Lung (tissue), 12 donors: ENCODE results near the gene CRIP3. TPM values are rescaled to one million over a fixed set of nuclear protein-coding genes. Genes with fewer than 3 reads are reported as not detected.

Experiments
- ATAC-seq: fragments of 200-7000 bp; cut with Tn5 transposase; one replicate; pipeline ENCODE4 v1.9.1; 2020; ENCODE audit warnings: moderate number of reproducible peaks; ENCODE audit not compliant: insufficient read depth, low FRiP score
- DNase-seq, 3 donors: peaks; one replicate each; pipeline ENCODE4 v3.0.0-alpha.2; 2013 to 2017
- H3K27ac ChIP-seq, 2 donors: one replicate each; pipeline ENCODE4 v1.5.1; 2013; ENCODE audit warnings: mild to moderate bottlenecking in 2 of 2, moderate library complexity in 2 of 2, control low read depth in 1 of 2, inconsistent platforms in 1 of 2, low read depth in 1 of 2, low read length in 1 of 2
- H3K27me3 ChIP-seq, 3 donors: one replicate each; pipeline ENCODE4 v1.5.1; 2013; ENCODE audit warnings: low read length in 2 of 3; ENCODE audit not compliant: control insufficient read depth in 3 of 3, insufficient read depth in 3 of 3
- H3K36me3 ChIP-seq, 4 donors: one replicate each; pipeline ENCODE4 v1.5.1; 2013; ENCODE audit warnings: low read length in 4 of 4, mild to moderate bottlenecking in 1 of 4, moderate library complexity in 1 of 4; ENCODE audit not compliant: control insufficient read depth in 4 of 4, insufficient read depth in 4 of 4
- H3K4me1 ChIP-seq, 5 donors: one replicate each; pipeline ENCODE4 v1.5.1; 2013; ENCODE audit warnings: low read length in 5 of 5, mild to moderate bottlenecking in 2 of 5, moderate library complexity in 1 of 5; ENCODE audit not compliant: control insufficient read depth in 5 of 5, insufficient read depth in 5 of 5
- H3K4me3 ChIP-seq: one replicate; pipeline ENCODE4 v1.5.1; 2013; ENCODE audit warnings: mild to moderate bottlenecking, control low read depth, moderate library complexity
- H3K9ac ChIP-seq, 2 donors: one replicate each; pipeline ENCODE4 v1.5.1; 2013; ENCODE audit warnings: low read length in 2 of 2, control low read depth in 1 of 2; ENCODE audit not compliant: insufficient read depth in 1 of 2
- H3K9me3 ChIP-seq, 4 donors: one replicate each; pipeline ENCODE4 v1.5.1; 2013; ENCODE audit warnings: low read length in 3 of 4, mild to moderate bottlenecking in 1 of 4, moderate library complexity in 1 of 4; ENCODE audit not compliant: control insufficient read depth in 4 of 4, insufficient read depth in 3 of 4
- WGBS, 2 donors: extraction: QIAGEN DNeasy Blood & Tissue Kit; methylation state at CpG; one replicate each; pipeline ENCODE4 v1.1.7; 2013; 5-methylcytosine and 5-hydroxymethylcytosine counted together
- polyA plus RNA-seq, 2 donors: library from polyadenylated mRNA; stranded (reverse); fragments of 200-250 nt; gene quantifications; one replicate each; pipeline ENCODE4 v1.2.1, GENCODE V29; 2013
- total RNA-seq, 2 donors: library from RNA; depleted of rRNA in 1 of 2; stranded (reverse); fragments of >200 nt in 1 of 2; gene quantifications; one replicate each; pipeline ENCODE4 v1.2.1, GENCODE V29; 2014 to 2021
- TF ChIP-seq, protein P1 (sequence below): IDR thresholded peaks from 2 replicates; pipeline ENCODE4 v1.5.1; 2012; ENCODE audit warnings: mild to moderate bottlenecking; ENCODE audit errors: control extremely low read depth, extremely low read depth
- donor health status: control.
- donor health status: control.
- donor health status: Bipolar disorder and iron deficiency.
- donor health status: healthy.
- donor health status: DM: yes; HTN: yes; CAD: no.

Gene CRIP3
- total and polyA plus RNA-seq, 4 donors = 0.39 to 1.3 (median 0.76) TPM

- Histone ChIP-seq H3K9me3 (peaks cover 0 to 4% (median 0%) of the 10 kb centered on the region in 4 donors), H3K27ac (no peak overlapping the region), H3K27me3 (peaks cover 0 to 21% (median 11%) of the 10 kb centered on the region in 3 donors), H3K4me3 (no peak overlapping the region), H3K4me1 (peaks cover 0 to 22% (median 4%) of the 10 kb centered on the region in 5 donors), H3K9ac (no peak overlapping the region), H3K36me3 (no peaks in the 10 kb centered on the region)
- ATAC-seq = no peak
- TF ChIP-seq, protein P1, sequence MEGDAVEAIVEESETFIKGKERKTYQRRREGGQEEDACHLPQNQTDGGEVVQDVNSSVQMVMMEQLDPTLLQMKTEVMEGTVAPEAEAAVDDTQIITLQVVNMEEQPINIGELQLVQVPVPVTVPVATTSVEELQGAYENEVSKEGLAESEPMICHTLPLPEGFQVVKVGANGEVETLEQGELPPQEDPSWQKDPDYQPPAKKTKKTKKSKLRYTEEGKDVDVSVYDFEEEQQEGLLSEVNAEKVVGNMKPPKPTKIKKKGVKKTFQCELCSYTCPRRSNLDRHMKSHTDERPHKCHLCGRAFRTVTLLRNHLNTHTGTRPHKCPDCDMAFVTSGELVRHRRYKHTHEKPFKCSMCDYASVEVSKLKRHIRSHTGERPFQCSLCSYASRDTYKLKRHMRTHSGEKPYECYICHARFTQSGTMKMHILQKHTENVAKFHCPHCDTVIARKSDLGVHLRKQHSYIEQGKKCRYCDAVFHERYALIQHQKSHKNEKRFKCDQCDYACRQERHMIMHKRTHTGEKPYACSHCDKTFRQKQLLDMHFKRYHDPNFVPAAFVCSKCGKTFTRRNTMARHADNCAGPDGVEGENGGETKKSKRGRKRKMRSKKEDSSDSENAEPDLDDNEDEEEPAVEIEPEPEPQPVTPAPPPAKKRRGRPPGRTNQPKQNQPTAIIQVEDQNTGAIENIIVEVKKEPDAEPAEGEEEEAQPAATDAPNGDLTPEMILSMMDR = no peak
- no peak for DNase-seq
- WGBS, 2 donors = 79 to 87% methylated on average over 6 of the region's 6 CpGs
Observed at GRCh38 chr6:43277306-43277642, 31.4 kb downstream of the CRIP3 start.

DNA sequence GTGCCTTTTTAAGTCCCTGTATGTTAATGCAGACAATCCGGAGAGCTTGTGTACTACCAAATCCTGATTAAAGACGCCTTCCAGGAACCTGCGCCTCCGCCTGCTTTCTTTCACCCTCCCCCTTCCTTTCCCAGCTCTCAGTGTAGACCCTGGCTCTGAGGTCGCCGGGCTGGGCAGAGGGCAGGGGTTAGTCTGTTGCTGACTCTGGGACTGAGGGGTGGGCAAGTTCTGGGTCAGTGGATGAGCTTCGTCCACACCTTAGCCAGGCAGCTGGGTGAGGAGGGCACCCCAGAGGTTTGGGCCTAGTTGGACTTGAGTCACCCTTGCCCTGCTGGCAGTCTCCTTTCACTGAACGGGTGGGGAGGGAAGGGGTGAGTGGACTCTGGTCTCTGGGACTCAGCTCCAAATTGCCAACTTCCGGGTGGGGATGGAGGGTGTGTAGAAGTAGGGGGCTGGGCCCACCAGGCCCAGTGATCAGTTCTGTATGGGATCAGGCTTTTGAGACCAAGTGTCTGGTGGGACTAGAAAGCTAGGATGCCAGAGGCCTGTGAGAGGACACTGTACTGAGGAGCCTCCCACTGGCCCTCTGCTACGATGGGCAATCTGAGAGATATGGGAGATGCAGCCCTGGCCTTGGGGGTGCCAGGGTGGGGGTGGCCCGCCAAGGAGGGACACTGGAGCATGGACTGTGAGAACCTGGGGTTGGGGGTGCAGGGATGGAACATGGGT, 31.9 kb downstream of the CRIP3 start:
- Histone ChIP-seq H3K27me3 (peaks cover 0 to 21% (median 11%) of the 10 kb centered on the region in 3 donors), H3K9me3 (peaks cover 0 to 4% (median 0%) of the 10 kb centered on the region in 4 donors), H3K36me3 (no peaks in the 10 kb centered on the region), H3K4me3 (no peak overlapping the region), H3K4me1 (peaks cover 0 to 22% (median 4%) of the 10 kb centered on the region in 5 donors), H3K9ac (no peak overlapping the region), H3K27ac (no peak overlapping the region)
- 82 to 84% methylated on average over 11 of the region's 11 CpGs for WGBS, 2 donors
- no peak for ATAC-seq
- TF ChIP-seq, protein P1 = no peak
- DNase-seq = no peak

- H3K27ac ChIP-seq = no peak overlapping the region
- DNase-seq (peak; percentile 34 to 55 (median 40)), ATAC-seq (no peak)
- peaks cover 0 to 27% (median 4%) of the 10 kb centered on the region in 5 donors for H3K4me1 ChIP-seq
- H3K9ac ChIP-seq = no peak overlapping the region
- H3K27me3 ChIP-seq = peaks cover 0 to 21% (median 11%) of the 10 kb centered on the region in 3 donors
- H3K36me3 ChIP-seq = no peaks in the 10 kb centered on the region
- H3K9me3 ChIP-seq = peaks cover 0 to 4% (median 0%) of the 10 kb centered on the region in 4 donors
- TF ChIP-seq, protein P1 = no peak
- 7 to 15% methylated on average over 64 of the region's 64 CpGs for WGBS, 2 donors
- no peak overlapping the region for H3K4me3 ChIP-seq
Observed at GRCh38 chr6:43275801-43276576, 32.6 kb downstream of the CRIP3 start.
